GM23338 (cell line): ENCODE data around the gene TMEM30B. TPM values are rescaled to one million over a fixed set of nuclear protein-coding genes. Genes with fewer than 3 reads are reported as not detected.

Experiments used
- ATAC-seq: fragments of 200-7000 bp; cut with Tn5 transposase; 3 replicates; pipeline ENCODE4 v1.9.1; 2020
- DNase-seq: peaks from one replicate; pipeline ENCODE4 v3.0.0-alpha.2; 2015; ENCODE audit warnings: low spot score
- H2AFZ ChIP-seq: fragments of 200-600 bp; sonication (generic); 2 replicates; pipeline ENCODE4 v1.8.0; 2016; ENCODE audit warnings: antibody characterized with exemption, mild to moderate bottlenecking, moderate library complexity
- H3F3A ChIP-seq: fragments of 200-600 bp; sonication (generic); replicated peaks from 2 replicates; pipeline ENCODE4 v1.8.0; 2017; ENCODE audit warnings: antibody characterized with exemption, mixed run types, low read depth
- H3K27ac ChIP-seq: fragments of 200-600 bp; sonication (generic); 2 replicates; pipeline ENCODE4 v1.6.1; 2016; ENCODE audit warnings: low read depth
- H3K27me3 ChIP-seq: fragments of 200-600 bp; sonication (generic); 2 replicates; pipeline ENCODE4 v1.8.0; 2016; ENCODE audit warnings: mild to moderate bottlenecking, mixed run types, moderate library complexity; ENCODE audit not compliant: insufficient read depth
- H3K36me3 ChIP-seq: fragments of 200-600 bp; sonication (generic); 2 replicates; pipeline ENCODE4 v1.8.0; 2016; ENCODE audit warnings: mild to moderate bottlenecking; ENCODE audit not compliant: insufficient read depth
- H3K4me1 ChIP-seq: fragments of 200-600 bp; sonication (generic); 2 replicates; pipeline ENCODE4 v1.8.0; 2016; ENCODE audit warnings: mild to moderate bottlenecking, moderate library complexity; ENCODE audit not compliant: insufficient read depth
- H3K4me2 ChIP-seq: fragments of 200-600 bp; sonication (generic); 2 replicates; pipeline ENCODE4 v1.7.1; 2017; ENCODE audit warnings: mixed run types
- H3K4me3 ChIP-seq: fragments of 200-600 bp; sonication (generic); 2 replicates; pipeline ENCODE4 v1.6.1; 2016; ENCODE audit warnings: mixed run types
- H3K79me2 ChIP-seq: fragments of 200-600 bp; sonication (generic); replicated peaks from 2 replicates; pipeline ENCODE4 v1.8.0; 2017; ENCODE audit warnings: mild to moderate bottlenecking; ENCODE audit not compliant: insufficient read depth
- H3K9me2 ChIP-seq: fragments of 200-600 bp; sonication (generic); 2 replicates; pipeline ENCODE4 v1.8.0; 2017; ENCODE audit not compliant: insufficient read depth
- H4K20me1 ChIP-seq: fragments of 200-600 bp; sonication (generic); replicated peaks from 2 replicates; pipeline ENCODE4 v1.8.0; 2017; ENCODE audit warnings: mild to moderate bottlenecking; ENCODE audit not compliant: insufficient read depth
- H3K27ac Mint-ChIP-seq: 2 replicates; pipeline ENCODE4 v1.8.0; 2020; ENCODE audit warnings: inconsistent platforms, mild to moderate bottlenecking, moderate library complexity, mixed read lengths
- H3K27me3 Mint-ChIP-seq: 3 replicates; pipeline ENCODE4 v1.8.0; 2022; ENCODE audit warnings: low read depth, mild to moderate bottlenecking, moderate library complexity, mixed read lengths, inconsistent platforms; ENCODE audit not compliant: insufficient read depth, poor library complexity
- H3K36me3 Mint-ChIP-seq: 3 replicates; pipeline ENCODE4 v1.8.0; 2021; ENCODE audit warnings: low read depth, mild to moderate bottlenecking, inconsistent platforms, moderate library complexity, mixed read lengths
- H3K4me1 Mint-ChIP-seq: 3 replicates; pipeline ENCODE4 v1.8.0; 2020; ENCODE audit warnings: mild to moderate bottlenecking, inconsistent platforms, mixed read lengths
- H3K4me3 Mint-ChIP-seq: 3 replicates; pipeline ENCODE4 v1.8.0; 2021; ENCODE audit warnings: moderate library complexity, mild to moderate bottlenecking, inconsistent platforms, mixed read lengths
- H3K9me3 Mint-ChIP-seq: 3 replicates; pipeline ENCODE4 v1.8.0; 2020; ENCODE audit warnings: moderate library complexity, mild to moderate bottlenecking, inconsistent platforms, mixed read lengths
- EZH2 ChIP-seq: fragments of 200-600 bp; sonication (generic); IDR thresholded peaks from one replicate; pipeline ENCODE4 v1.8.0; 2017; ENCODE audit warnings: antibody characterized with exemption, mild to moderate bottlenecking, low read depth; ENCODE audit not compliant: unreplicated experiment
- EZH2phosphoT487 ChIP-seq: fragments of 200-600 bp; sonication (generic); IDR thresholded peaks from one replicate; pipeline ENCODE4 v1.8.1; 2018; ENCODE audit warnings: antibody characterized with exemption; ENCODE audit not compliant: unreplicated experiment
- JUNB ChIP-seq: IDR thresholded peaks from one replicate; pipeline ENCODE4 v1.6.1; 2016; ENCODE audit warnings: antibody characterized with exemption; ENCODE audit not compliant: unreplicated experiment
- NANOG ChIP-seq: IDR thresholded peaks from 2 replicates; pipeline ENCODE4 v1.6.1; 2016; ENCODE audit warnings: antibody characterized with exemption, borderline replicate concordance
- POLR2AphosphoS5 ChIP-seq: IDR thresholded peaks from 2 replicates; pipeline ENCODE4 v1.6.1; 2016; ENCODE audit warnings: antibody characterized with exemption, low read depth
- STAT1 ChIP-seq: IDR thresholded peaks from one replicate; pipeline ENCODE4 v1.6.1; 2016; ENCODE audit warnings: antibody characterized with exemption; ENCODE audit not compliant: unreplicated experiment
- ZNF114 ChIP-seq: fragments of 250-450 bp; sonication (Bioruptor Pico); IDR thresholded peaks from 2 replicates; pipeline ENCODE4 v1.5.0; 2020; ENCODE audit warnings: mild to moderate bottlenecking, moderate library complexity
- ZNF331 ChIP-seq: fragments of 250-450 bp; sonication (Bioruptor Pico); IDR thresholded peaks from 2 replicates; pipeline ENCODE4 v1.5.0; 2020; ENCODE audit warnings: low read depth, mild to moderate bottlenecking, moderate library complexity
- polyA plus RNA-seq: library from polyadenylated mRNA; unstranded; fragments of >200 nt; fragmentation: Nextera tagmentation; extraction: Ambion mirVana; gene quantifications from 2 replicates; pipeline ENCODE4 v1.2.1, GENCODE V29; 2016
- total RNA-seq: library from RNA; depleted of rRNA; stranded (reverse); fragments of >200 nt; shearing (Covaris generic); gene quantifications from 2 replicates; pipeline ENCODE4 v1.2.3, GENCODE V29; 2014
- TF ChIP-seq, protein P1 (sequence below): fragments of 250-450 bp; sonication (Bioruptor Pico); IDR thresholded peaks from 2 replicates; pipeline ENCODE4 v1.5.0; 2020; ENCODE audit warnings: mild to moderate bottlenecking, moderate library complexity
- TF ChIP-seq, protein P2 (sequence below), 2 experiments: fragments of 200-600 bp in 1 of 2; sonication (generic) in 1 of 2; conservative IDR thresholded peaks; 2 replicates each; pipeline versions ENCODE4 v1.5.1 to v1.6.1; 2016 to 2017; ENCODE audit warnings: antibody characterized with exemption in 2 of 2, low read depth in 2 of 2, mild to moderate bottlenecking in 2 of 2, moderate library complexity in 1 of 2
- TF ChIP-seq, protein P3 (sequence below): IDR thresholded peaks from 2 replicates; pipeline ENCODE4 v1.6.1; 2016; ENCODE audit warnings: antibody characterized with exemption
- TF ChIP-seq, protein P4 (sequence below): IDR thresholded peaks from one replicate; pipeline ENCODE4 v1.6.1; 2018; ENCODE audit warnings: antibody characterized with exemption; ENCODE audit not compliant: unreplicated experiment

The TMEM30B gene
- total and polyA plus RNA-seq, 2 experiments from 2014 or later = 7.2 to 22.9 TPM

DNA sequence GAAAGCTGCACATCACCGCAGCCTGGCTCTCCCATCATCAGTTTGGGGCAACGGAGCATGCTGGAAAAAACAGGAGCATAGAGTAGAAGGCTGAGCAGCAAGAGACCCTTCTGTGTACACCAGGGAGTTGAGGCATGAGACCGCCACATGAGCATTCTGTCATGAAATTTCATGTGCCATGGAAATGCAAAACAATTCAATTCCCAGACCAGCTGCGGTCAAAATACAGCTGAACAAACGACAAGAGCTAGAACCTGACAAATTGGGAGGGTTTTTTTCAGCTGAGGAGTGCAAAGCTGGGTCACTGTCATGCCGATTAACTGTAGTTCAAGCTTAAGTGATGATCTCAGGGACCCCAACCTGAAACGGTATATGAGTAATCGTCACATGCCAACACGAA, 37.1 kb downstream of the TMEM30B start:
- no peaks in the 10 kb centered on the region for H3K27me3 ChIP-seq
- Mint-ChIP-seq H3K4me1 (peaks cover 29% of the 10 kb centered on the region), H3K4me3 (no peak overlapping the region), H3K36me3 (peaks cover 31% of the 10 kb centered on the region), H3K27ac (no peak overlapping the region), H3K27me3 (peaks cover 3% of the 10 kb centered on the region), H3K9me3 (peaks cover 35% of the 10 kb centered on the region)
- 0 out of 2 replicates have a peak, but pooled peaks cover 6% of the 10 kb centered on the region for H3K36me3 ChIP-seq
- DNase-seq (no peak), ATAC-seq (no peak)
- H3K27ac ChIP-seq = no peak overlapping the region
- H3K79me2 ChIP-seq = no peaks in the 10 kb centered on the region
- no peaks in the 10 kb centered on the region; the same call in 1 of the 2 replicates for H3K9me2 ChIP-seq
- no peaks in the 10 kb centered on the region; the same call in 1 of the 2 replicates for H3F3A ChIP-seq
- H3K4me1 ChIP-seq = peaks cover 24% of the 10 kb centered on the region
- no peak overlapping the region for H3K4me3 ChIP-seq
- TF ChIP-seq EZH2 (no peak), STAT1 (no peak), NANOG (no peak), POLR2AphosphoS5 (no peak), ZNF331 (no peak), ZNF114 (CRISPR knock-in tag) (no peak), EZH2phosphoT487 (no peak), JUNB (no peak)
- TF ChIP-seq, protein P1, sequence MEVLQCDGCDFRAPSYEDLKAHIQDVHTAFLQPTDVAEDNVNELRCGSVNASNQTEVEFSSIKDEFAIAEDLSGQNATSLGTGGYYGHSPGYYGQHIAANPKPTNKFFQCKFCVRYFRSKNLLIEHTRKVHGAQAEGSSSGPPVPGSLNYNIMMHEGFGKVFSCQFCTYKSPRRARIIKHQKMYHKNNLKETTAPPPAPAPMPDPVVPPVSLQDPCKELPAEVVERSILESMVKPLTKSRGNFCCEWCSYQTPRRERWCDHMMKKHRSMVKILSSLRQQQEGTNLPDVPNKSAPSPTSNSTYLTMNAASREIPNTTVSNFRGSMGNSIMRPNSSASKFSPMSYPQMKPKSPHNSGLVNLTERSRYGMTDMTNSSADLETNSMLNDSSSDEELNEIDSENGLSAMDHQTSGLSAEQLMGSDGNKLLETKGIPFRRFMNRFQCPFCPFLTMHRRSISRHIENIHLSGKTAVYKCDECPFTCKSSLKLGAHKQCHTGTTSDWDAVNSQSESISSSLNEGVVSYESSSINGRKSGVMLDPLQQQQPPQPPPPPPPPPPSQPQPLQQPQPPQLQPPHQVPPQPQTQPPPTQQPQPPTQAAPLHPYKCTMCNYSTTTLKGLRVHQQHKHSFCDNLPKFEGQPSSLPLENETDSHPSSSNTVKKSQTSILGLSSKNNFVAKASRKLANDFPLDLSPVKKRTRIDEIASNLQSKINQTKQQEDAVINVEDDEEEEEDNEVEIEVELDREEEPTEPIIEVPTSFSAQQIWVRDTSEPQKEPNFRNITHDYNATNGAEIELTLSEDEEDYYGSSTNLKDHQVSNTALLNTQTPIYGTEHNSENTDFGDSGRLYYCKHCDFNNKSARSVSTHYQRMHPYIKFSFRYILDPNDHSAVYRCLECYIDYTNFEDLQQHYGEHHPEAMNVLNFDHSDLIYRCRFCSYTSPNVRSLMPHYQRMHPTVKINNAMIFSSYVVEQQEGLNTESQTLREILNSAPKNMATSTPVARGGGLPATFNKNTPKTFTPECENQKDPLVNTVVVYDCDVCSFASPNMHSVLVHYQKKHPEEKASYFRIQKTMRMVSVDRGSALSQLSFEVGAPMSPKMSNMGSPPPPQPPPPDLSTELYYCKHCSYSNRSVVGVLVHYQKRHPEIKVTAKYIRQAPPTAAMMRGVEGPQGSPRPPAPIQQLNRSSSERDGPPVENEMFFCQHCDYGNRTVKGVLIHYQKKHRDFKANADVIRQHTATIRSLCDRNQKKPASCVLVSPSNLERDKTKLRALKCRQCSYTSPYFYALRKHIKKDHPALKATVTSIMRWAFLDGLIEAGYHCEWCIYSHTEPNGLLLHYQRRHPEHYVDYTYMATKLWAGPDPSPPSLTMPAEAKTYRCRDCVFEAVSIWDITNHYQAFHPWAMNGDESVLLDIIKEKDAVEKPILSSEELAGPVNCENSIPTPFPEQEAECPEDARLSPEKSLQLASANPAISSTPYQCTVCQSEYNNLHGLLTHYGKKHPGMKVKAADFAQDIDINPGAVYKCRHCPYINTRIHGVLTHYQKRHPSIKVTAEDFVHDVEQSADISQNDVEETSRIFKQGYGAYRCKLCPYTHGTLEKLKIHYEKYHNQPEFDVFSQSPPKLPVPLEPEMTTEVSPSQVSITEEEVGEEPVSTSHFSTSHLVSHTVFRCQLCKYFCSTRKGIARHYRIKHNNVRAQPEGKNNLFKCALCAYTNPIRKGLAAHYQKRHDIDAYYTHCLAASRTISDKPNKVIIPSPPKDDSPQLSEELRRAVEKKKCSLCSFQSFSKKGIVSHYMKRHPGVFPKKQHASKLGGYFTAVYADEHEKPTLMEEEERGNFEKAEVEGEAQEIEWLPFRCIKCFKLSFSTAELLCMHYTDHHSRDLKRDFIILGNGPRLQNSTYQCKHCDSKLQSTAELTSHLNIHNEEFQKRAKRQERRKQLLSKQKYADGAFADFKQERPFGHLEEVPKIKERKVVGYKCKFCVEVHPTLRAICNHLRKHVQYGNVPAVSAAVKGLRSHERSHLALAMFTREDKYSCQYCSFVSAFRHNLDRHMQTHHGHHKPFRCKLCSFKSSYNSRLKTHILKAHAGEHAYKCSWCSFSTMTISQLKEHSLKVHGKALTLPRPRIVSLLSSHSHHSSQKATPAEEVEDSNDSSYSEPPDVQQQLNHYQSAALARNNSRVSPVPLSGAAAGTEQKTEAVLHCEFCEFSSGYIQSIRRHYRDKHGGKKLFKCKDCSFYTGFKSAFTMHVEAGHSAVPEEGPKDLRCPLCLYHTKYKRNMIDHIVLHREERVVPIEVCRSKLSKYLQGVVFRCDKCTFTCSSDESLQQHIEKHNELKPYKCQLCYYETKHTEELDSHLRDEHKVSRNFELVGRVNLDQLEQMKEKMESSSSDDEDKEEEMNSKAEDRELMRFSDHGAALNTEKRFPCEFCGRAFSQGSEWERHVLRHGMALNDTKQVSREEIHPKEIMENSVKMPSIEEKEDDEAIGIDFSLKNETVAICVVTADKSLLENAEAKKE (CRISPR knock-in tag) = no peak
- TF ChIP-seq, protein P2, sequence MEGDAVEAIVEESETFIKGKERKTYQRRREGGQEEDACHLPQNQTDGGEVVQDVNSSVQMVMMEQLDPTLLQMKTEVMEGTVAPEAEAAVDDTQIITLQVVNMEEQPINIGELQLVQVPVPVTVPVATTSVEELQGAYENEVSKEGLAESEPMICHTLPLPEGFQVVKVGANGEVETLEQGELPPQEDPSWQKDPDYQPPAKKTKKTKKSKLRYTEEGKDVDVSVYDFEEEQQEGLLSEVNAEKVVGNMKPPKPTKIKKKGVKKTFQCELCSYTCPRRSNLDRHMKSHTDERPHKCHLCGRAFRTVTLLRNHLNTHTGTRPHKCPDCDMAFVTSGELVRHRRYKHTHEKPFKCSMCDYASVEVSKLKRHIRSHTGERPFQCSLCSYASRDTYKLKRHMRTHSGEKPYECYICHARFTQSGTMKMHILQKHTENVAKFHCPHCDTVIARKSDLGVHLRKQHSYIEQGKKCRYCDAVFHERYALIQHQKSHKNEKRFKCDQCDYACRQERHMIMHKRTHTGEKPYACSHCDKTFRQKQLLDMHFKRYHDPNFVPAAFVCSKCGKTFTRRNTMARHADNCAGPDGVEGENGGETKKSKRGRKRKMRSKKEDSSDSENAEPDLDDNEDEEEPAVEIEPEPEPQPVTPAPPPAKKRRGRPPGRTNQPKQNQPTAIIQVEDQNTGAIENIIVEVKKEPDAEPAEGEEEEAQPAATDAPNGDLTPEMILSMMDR (conservative IDR thresholded peaks at IDR 0.05; ENCODE audit: low read depth in 2 of 2) = no peak
- TF ChIP-seq, protein P3, sequence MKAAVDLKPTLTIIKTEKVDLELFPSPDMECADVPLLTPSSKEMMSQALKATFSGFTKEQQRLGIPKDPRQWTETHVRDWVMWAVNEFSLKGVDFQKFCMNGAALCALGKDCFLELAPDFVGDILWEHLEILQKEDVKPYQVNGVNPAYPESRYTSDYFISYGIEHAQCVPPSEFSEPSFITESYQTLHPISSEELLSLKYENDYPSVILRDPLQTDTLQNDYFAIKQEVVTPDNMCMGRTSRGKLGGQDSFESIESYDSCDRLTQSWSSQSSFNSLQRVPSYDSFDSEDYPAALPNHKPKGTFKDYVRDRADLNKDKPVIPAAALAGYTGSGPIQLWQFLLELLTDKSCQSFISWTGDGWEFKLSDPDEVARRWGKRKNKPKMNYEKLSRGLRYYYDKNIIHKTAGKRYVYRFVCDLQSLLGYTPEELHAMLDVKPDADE = no peak
- TF ChIP-seq, protein P4, sequence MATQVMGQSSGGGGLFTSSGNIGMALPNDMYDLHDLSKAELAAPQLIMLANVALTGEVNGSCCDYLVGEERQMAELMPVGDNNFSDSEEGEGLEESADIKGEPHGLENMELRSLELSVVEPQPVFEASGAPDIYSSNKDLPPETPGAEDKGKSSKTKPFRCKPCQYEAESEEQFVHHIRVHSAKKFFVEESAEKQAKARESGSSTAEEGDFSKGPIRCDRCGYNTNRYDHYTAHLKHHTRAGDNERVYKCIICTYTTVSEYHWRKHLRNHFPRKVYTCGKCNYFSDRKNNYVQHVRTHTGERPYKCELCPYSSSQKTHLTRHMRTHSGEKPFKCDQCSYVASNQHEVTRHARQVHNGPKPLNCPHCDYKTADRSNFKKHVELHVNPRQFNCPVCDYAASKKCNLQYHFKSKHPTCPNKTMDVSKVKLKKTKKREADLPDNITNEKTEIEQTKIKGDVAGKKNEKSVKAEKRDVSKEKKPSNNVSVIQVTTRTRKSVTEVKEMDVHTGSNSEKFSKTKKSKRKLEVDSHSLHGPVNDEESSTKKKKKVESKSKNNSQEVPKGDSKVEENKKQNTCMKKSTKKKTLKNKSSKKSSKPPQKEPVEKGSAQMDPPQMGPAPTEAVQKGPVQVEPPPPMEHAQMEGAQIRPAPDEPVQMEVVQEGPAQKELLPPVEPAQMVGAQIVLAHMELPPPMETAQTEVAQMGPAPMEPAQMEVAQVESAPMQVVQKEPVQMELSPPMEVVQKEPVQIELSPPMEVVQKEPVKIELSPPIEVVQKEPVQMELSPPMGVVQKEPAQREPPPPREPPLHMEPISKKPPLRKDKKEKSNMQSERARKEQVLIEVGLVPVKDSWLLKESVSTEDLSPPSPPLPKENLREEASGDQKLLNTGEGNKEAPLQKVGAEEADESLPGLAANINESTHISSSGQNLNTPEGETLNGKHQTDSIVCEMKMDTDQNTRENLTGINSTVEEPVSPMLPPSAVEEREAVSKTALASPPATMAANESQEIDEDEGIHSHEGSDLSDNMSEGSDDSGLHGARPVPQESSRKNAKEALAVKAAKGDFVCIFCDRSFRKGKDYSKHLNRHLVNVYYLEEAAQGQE = no peak
- H2AFZ ChIP-seq = peak overlapping the region; percentile 88
- no peaks in the 10 kb centered on the region for H4K20me1 ChIP-seq
- no peak overlapping the region for H3K4me2 ChIP-seq
